Panc1 (cell line): ENCODE measurements around the gene NOL3. TPM values are rescaled to one million over a fixed set of nuclear protein-coding genes. Genes with fewer than 3 reads are reported as not detected.
A peak's percentile ranks its signal among the peaks of the same experiment; 100 is the strongest.

Experiments
- ATAC-seq: fragments of 200-7000 bp; cut with Tn5 transposase; 2 replicates; pipeline ENCODE4 v1.9.1; 2020; ENCODE audit warnings: mild to moderate bottlenecking, moderate library complexity
- BruUV-seq: library from RNA; stranded (reverse); fragments of 400-500 nt; replicated peaks from 2 replicates; lab custom pipeline; 2021; lab: Mats Ljungman, UMichigan
- CTCF ChIA-PET: fragments of 300-600 bp; sonication (Branson Sonifier 250); formaldehyde crosslinking; loops from one replicate; lab custom pipeline; 2022; ENCODE audit warnings: antibody characterized with exemption; lab: Charles Lee
- POLR2A ChIA-PET: fragments of 300-600 bp; sonication (Branson Sonifier 250); formaldehyde crosslinking; loops from one replicate; lab custom pipeline; 2022; ENCODE audit warnings: antibody characterized with exemption; lab: Charles Lee
- DNase-seq: peaks from one replicate; pipeline ENCODE4 v3.0.0-alpha.2; 2010; ENCODE audit warnings: low read depth, low spot score
- H3K27ac ChIP-seq: 2 replicates; pipeline ENCODE4 v1.5.1; 2011; ENCODE audit warnings: mild to moderate bottlenecking, low read length, inconsistent platforms
- H3K27me3 ChIP-seq: fragments of 200-500 bp; sonication (Bioruptor generic); 2 replicates; pipeline ENCODE4 v1.6.0; 2014; ENCODE audit warnings: low read length, inconsistent platforms; ENCODE audit not compliant: control insufficient read depth, insufficient read depth
- H3K36me3 ChIP-seq: fragments of 200-500 bp; sonication (Bioruptor generic); 2 replicates; pipeline ENCODE4 v1.5.1; 2014; ENCODE audit warnings: inconsistent platforms, mild to moderate bottlenecking, low read length, moderate library complexity; ENCODE audit not compliant: control insufficient read depth, insufficient read depth
- H3K4me1 ChIP-seq: 2 replicates; pipeline ENCODE4 v1.5.1; 2011; ENCODE audit warnings: inconsistent platforms, mild to moderate bottlenecking, low read length, moderate library complexity; ENCODE audit not compliant: control insufficient read depth, insufficient read depth
- H3K4me3 ChIP-seq, 2 experiments: 2 replicates each; pipeline ENCODE4 v1.5.1; 2011 to 2012; ENCODE audit warnings: low read depth in 2 of 2, low read length in 2 of 2, mild to moderate bottlenecking in 2 of 2, inconsistent platforms in 1 of 2, moderate library complexity in 1 of 2
- H3K9me3 ChIP-seq: fragments of 200-500 bp; sonication (Bioruptor generic); 2 replicates; pipeline ENCODE4 v1.5.1; 2014; ENCODE audit warnings: low read depth, mild to moderate bottlenecking, inconsistent platforms, low read length, moderate library complexity; ENCODE audit not compliant: control insufficient read depth, insufficient read depth
- POLR2AphosphoS5 ChIP-seq: IDR thresholded peaks from 2 replicates; pipeline ENCODE4 v1.6.1; 2012; ENCODE audit warnings: mild to moderate bottlenecking, low read depth, low read length, moderate library complexity
- SIN3A ChIP-seq: IDR thresholded peaks from 2 replicates; pipeline ENCODE4 v1.6.1; 2012; ENCODE audit warnings: low read depth, mild to moderate bottlenecking, low read length, moderate library complexity, borderline replicate concordance; ENCODE audit not compliant: insufficient read depth
- TCF7L2 ChIP-seq: IDR thresholded peaks from 2 replicates; pipeline ENCODE4 v1.6.1; 2011; ENCODE audit warnings: mild to moderate bottlenecking, low read depth, low read length, inconsistent platforms
- in situ Hi-C: cut with HindIII; loops from 2 replicates; pipeline ENCODE4 v1.10.0; 2016; ENCODE audit warnings: low sequenced_read_pairs, low pct_unique_long_range_greater_than_20kb
- intact Hi-C: fragments of 100-400 bp; cut with micrococcal nuclease; formaldehyde crosslinking; loops from one replicate; pipeline ENCODE4 v1.10.0; 2022; ENCODE audit not compliant: unreplicated experiment
- total RNA-seq: library from RNA; stranded (reverse); gene quantifications from one replicate; pipeline ENCODE4 v1.2.1, GENCODE V29; 2021; ENCODE audit not compliant: unreplicated experiment
- TF ChIP-seq, protein P1 (sequence below), 2 experiments: IDR thresholded peaks; 2 replicates each; pipeline ENCODE4 v1.6.1; 2011 to 2012; ENCODE audit warnings: low read depth in 2 of 2, control low read depth in 1 of 2, low read length in 1 of 2, mild to moderate bottlenecking in 1 of 2, moderate library complexity in 1 of 2; ENCODE audit not compliant: insufficient read depth in 1 of 2
- TF ChIP-seq, protein P2 (sequence below): fragments of 450-650 bp; IDR thresholded peaks from 2 replicates; pipeline ENCODE4 v1.5.1; 2017; ENCODE audit warnings: mild to moderate bottlenecking

Gene NOL3
- total RNA-seq, 1 experiment from 2014 or later, result 27.9 TPM

DNA sequence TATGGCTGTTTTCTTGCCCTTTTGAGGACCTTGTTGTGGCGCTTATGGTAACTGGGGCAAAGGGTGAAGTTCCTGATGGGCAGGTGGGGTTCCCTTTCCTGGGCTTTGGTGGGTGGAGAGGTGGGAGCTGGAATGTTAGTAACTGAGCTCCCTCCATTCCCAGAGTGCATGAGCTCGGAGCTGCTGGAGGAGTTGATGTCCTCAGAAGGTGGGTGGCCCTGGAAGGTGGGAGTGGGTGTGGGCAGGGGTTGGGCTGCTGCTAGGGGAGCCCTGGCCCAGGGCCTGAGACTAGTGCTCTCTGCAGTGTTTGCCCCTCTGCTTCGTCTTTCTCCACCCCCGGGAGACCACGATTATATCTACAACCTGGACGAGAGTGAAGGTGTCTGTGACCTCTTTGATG is 27.4 kb downstream of the NOL3 start:
- ATAC-seq, result no peak
- intact Hi-C loops (no loop called here), in situ Hi-C loops (no loop called here)
- BruUV-seq, result no TSS peak
- Histone ChIP-seq H3K36me3 (peaks cover 10% of the 10 kb centered on the region), H3K27ac (peak overlapping the region; percentile 23; the same call in 1 of the 2 replicates), H3K4me1 (peaks cover 19% of the 10 kb centered on the region), H3K27me3 (no peaks in the 10 kb centered on the region), H3K4me3 (no peak overlapping the region), H3K9me3 (no peaks in the 10 kb centered on the region)
- DNase-seq, result no peak
- CTCF ChIA-PET, result interaction anchor here (0.6 to 1.1 kb wide), 2 partner anchors 29 to 189 kb away, joined by 4 to 5 read pairs; partner anchors contain the start of gene TMEM208
- TF ChIP-seq TCF7L2, result 0 out of 2 replicates have a peak, but pooled peaks have one; percentile 27
- TF ChIP-seq, protein P1, sequence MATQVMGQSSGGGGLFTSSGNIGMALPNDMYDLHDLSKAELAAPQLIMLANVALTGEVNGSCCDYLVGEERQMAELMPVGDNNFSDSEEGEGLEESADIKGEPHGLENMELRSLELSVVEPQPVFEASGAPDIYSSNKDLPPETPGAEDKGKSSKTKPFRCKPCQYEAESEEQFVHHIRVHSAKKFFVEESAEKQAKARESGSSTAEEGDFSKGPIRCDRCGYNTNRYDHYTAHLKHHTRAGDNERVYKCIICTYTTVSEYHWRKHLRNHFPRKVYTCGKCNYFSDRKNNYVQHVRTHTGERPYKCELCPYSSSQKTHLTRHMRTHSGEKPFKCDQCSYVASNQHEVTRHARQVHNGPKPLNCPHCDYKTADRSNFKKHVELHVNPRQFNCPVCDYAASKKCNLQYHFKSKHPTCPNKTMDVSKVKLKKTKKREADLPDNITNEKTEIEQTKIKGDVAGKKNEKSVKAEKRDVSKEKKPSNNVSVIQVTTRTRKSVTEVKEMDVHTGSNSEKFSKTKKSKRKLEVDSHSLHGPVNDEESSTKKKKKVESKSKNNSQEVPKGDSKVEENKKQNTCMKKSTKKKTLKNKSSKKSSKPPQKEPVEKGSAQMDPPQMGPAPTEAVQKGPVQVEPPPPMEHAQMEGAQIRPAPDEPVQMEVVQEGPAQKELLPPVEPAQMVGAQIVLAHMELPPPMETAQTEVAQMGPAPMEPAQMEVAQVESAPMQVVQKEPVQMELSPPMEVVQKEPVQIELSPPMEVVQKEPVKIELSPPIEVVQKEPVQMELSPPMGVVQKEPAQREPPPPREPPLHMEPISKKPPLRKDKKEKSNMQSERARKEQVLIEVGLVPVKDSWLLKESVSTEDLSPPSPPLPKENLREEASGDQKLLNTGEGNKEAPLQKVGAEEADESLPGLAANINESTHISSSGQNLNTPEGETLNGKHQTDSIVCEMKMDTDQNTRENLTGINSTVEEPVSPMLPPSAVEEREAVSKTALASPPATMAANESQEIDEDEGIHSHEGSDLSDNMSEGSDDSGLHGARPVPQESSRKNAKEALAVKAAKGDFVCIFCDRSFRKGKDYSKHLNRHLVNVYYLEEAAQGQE (IDR thresholded peaks at IDR 0.05; ENCODE audit: insufficient read depth in 1 of 2, low read depth in 2 of 2, low read length in 1 of 2), result no peak
- POLR2A ChIA-PET, result interaction anchor here (1.0 kb wide), 1 partner anchor 11 kb away, joined by 4 read pairs; no protein-coding TSS in a partner anchor

DNA sequence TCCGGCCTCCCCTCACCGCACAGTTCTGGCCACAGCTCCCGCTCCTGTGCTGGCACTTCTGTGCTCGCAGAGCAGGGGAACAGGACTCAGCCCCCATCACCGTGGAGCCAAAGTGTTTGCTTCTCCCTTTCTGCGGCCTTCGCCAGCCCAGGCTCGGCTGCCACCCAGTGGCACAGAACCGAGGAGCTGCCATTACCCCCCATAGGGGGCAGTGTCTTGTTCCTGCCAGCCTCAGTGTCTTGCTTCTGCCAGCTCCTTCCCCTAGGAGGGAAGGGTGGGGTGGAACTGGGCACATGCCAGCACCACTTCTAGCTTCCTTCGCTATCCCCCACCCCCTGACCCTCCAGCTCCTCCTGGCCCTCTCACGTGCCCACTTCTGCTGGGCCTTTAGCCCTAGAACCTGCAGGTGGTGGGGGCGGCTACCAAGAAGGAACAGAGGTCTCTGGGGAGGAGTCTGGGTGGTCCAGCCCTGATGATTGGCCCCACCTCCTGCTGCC is 27.9 kb downstream of the NOL3 start:
- Histone ChIP-seq H3K36me3 (peaks cover 5% of the 10 kb centered on the region), H3K4me1 (peaks cover 16% of the 10 kb centered on the region), H3K27me3 (no peaks in the 10 kb centered on the region), H3K4me3 (no peak overlapping the region), H3K27ac (no peak overlapping the region; the same call in 1 of the 2 replicates), H3K9me3 (no peaks in the 10 kb centered on the region)
- DNase-seq (no peak), ATAC-seq (peak; percentile 80)
- intact Hi-C loops (no loop called here), in situ Hi-C loops (no loop called here)
- ChIA-PET CTCF (interaction anchor here (0.6 to 1.1 kb wide), 3 partner anchors 8 to 29 kb away, joined by 3 to 4 read pairs (median 4); partner anchors contain the start of genes EXOC3L1 and TMEM208), POLR2A (interaction anchor here (1.0 kb wide), 1 partner anchor 11 kb away, joined by 4 read pairs; no protein-coding TSS in a partner anchor)
- BruUV-seq, result no TSS peak
- TF ChIP-seq, protein P2, sequence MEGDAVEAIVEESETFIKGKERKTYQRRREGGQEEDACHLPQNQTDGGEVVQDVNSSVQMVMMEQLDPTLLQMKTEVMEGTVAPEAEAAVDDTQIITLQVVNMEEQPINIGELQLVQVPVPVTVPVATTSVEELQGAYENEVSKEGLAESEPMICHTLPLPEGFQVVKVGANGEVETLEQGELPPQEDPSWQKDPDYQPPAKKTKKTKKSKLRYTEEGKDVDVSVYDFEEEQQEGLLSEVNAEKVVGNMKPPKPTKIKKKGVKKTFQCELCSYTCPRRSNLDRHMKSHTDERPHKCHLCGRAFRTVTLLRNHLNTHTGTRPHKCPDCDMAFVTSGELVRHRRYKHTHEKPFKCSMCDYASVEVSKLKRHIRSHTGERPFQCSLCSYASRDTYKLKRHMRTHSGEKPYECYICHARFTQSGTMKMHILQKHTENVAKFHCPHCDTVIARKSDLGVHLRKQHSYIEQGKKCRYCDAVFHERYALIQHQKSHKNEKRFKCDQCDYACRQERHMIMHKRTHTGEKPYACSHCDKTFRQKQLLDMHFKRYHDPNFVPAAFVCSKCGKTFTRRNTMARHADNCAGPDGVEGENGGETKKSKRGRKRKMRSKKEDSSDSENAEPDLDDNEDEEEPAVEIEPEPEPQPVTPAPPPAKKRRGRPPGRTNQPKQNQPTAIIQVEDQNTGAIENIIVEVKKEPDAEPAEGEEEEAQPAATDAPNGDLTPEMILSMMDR, result peak; percentile 82
- TF ChIP-seq TCF7L2, result no peak

DNA sequence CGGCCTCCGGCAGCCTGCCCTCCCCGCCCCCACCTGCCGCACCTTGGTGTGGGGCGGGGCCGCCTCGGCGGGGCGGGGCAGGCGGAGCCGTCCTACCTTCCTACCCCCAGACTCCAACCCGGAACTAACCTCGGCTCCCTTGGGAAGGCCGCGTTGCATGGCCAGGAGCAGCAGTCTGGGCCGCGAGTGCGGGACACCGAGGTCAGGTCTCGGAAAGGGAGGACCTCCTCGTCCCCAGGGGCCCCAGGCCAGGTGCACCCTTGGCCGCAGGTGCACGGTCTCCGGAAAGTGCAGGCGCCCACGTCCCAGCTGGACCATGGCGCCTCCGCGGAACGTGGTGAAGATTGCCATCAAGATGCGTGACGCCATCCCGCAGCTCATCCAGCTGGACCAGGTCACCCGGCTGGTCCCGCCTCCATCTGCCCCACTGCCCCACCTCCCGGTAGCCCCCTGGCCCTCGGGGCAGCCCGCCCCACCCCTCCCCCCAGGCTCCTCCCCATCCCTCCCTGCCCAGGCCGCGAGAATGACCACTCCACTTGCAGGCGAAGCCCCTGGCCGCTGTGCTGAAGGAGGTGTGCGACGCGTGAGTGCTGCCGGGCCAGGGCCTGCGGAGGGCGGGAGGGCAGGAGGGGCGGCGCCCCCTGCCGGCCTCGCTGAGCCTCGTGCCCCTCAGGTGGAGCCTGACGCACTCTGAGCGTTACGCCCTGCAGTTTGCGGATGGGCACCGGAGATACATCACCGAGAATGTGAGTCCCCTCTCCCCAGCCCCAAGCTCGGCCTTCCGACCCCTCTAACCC is 28.9 kb downstream of the NOL3 start, which contains the start of gene ELMO3:
TSS of gene ELMO3 (plus strand) at position 121 of the 797 bp plus-strand sequence. CDS start at position 317, 196 bp downstream.
- Histone ChIP-seq H3K4me1 (peaks cover 14% of the 10 kb centered on the region), H3K9me3 (no peaks in the 10 kb centered on the region), H3K27me3 (no peaks in the 10 kb centered on the region), H3K36me3 (peaks cover 4% of the 10 kb centered on the region), H3K27ac (peak within 1 kb of the TSS; percentile 23; the same call in 1 of the 2 replicates), H3K4me3 (no peak within 1 kb of the TSS)
- in situ Hi-C loops, result no loop called here
- ChIA-PET CTCF (interaction anchor here (0.7 kb wide), 1 partner anchor 10 kb away, joined by 4 read pairs; no protein-coding TSS in a partner anchor), POLR2A (no interaction called here)
- ATAC-seq, result peak; percentile 43
- no peak for TF ChIP-seq SIN3A
- TF ChIP-seq, protein P2, result peak; percentile 62; the same call in 1 of the 2 replicates
- TF ChIP-seq, protein P1 (IDR thresholded peaks at IDR 0.05; ENCODE audit: insufficient read depth in 1 of 2, low read depth in 2 of 2, low read length in 1 of 2), result no peak
- TF ChIP-seq POLR2AphosphoS5, result no peak
- DNase-seq, result no peak
- BruUV-seq, result no TSS peak
- intact Hi-C loops, result no loop called here
